H1 (cell line): ENCODE data around the gene ZBTB2. TPM values are rescaled to one million over a fixed set of nuclear protein-coding genes. Genes with fewer than 3 reads are reported as not detected.

ENCODE experiments used
- CTCF ChIA-PET: fragments of 300-600 bp; sonication (Branson Sonifier 250); formaldehyde crosslinking; loops from one replicate; lab custom pipeline; 2021; ENCODE audit not compliant: partially characterized antibody; lab: Charles Lee
- POLR2A ChIA-PET: fragments of 300-600 bp; sonication (Branson Sonifier 250); formaldehyde crosslinking; loops from one replicate; lab custom pipeline; 2021; ENCODE audit warnings: inconsistent platforms; ENCODE audit not compliant: partially characterized antibody; lab: Charles Lee
- DNase-seq, 2 experiments: peaks; one replicate each; pipeline versions ENCODE4 v3.0.0 to v3.0.0-alpha.2; 2010 to 2022; ENCODE audit warnings: low spot score in 2 of 2, low read depth in 1 of 2, mixed read lengths in 1 of 2
- FAIRE-seq: peaks from 2 replicates; lab custom pipeline; 2011; peaks lifted over from hg19 to GRCh38; lab: Jason Lieb, UNC
- H2AFZ ChIP-seq: 2 replicates; pipeline ENCODE4 v1.8.1; 2012; ENCODE audit warnings: low read length, inconsistent platforms
- H2AK5ac ChIP-seq: 2 replicates; pipeline ENCODE4 v1.6.1; 2013; ENCODE audit warnings: low read depth, low read length
- H2BK120ac ChIP-seq: replicated peaks from 2 replicates; pipeline ENCODE3; 2013; ENCODE audit warnings: low read depth, low read length, inconsistent platforms
- H2BK12ac ChIP-seq: 2 replicates; pipeline ENCODE4 v1.6.1; 2013; ENCODE audit warnings: low read depth, low read length
- H2BK15ac ChIP-seq: 2 replicates; pipeline ENCODE4 v1.6.1; 2013; ENCODE audit warnings: low read length
- H2BK20ac ChIP-seq: 2 replicates; pipeline ENCODE4 v1.6.1; 2013; ENCODE audit warnings: low read length
- H2BK5ac ChIP-seq: 2 replicates; pipeline ENCODE4 v1.6.1; 2013; ENCODE audit warnings: low read depth, low read length
- H3K14ac ChIP-seq: 2 replicates; pipeline ENCODE4 v1.6.1; 2013; ENCODE audit warnings: inconsistent platforms; ENCODE audit not compliant: insufficient read length
- H3K18ac ChIP-seq: 2 replicates; pipeline ENCODE4 v1.6.1; 2013; ENCODE audit warnings: low read length; ENCODE audit errors: extremely low read depth
- H3K23ac ChIP-seq: 2 replicates; pipeline ENCODE4 v1.6.1; 2013; ENCODE audit warnings: inconsistent platforms; ENCODE audit not compliant: insufficient read length
- H3K23me2 ChIP-seq: 2 replicates; pipeline ENCODE4 v1.6.1; 2013; ENCODE audit warnings: low read depth, low read length
- H3K27ac ChIP-seq: 2 replicates; pipeline ENCODE4 v1.6.1; 2011; ENCODE audit warnings: low read depth, low read length, inconsistent platforms
- H3K27me3 ChIP-seq, 4 experiments: replicated peaks in 1 of 4; 1 replicate in 1 of 4; 2 replicates in 3 of 4; pipeline versions ENCODE4 v1.6.1 to v1.8.1; 2011 to 2013; ENCODE audit warnings: low read length in 3 of 4, mild to moderate bottlenecking in 3 of 4, inconsistent platforms in 2 of 4, mixed read lengths in 2 of 4, moderate library complexity in 1 of 4; ENCODE audit not compliant: control insufficient read depth in 3 of 4, insufficient read depth in 3 of 4; ENCODE audit errors: extremely low read depth in 1 of 4
- H3K36me3 ChIP-seq, 4 experiments: 2 replicates each; pipeline versions ENCODE4 v1.6.1 to v1.8.1; 2011 to 2013; ENCODE audit warnings: mild to moderate bottlenecking in 4 of 4, low read length in 3 of 4, moderate library complexity in 2 of 4, control low read depth in 1 of 4, inconsistent platforms in 1 of 4; ENCODE audit not compliant: insufficient read depth in 4 of 4, control insufficient read depth in 2 of 4
- H3K4ac ChIP-seq: replicated peaks from 2 replicates; pipeline ENCODE3; 2013; ENCODE audit warnings: low read length, low read depth, mixed read lengths, inconsistent platforms; ENCODE audit not compliant: insufficient read length
- H3K4me1 ChIP-seq, 4 experiments: replicated peaks in 1 of 4; 1 replicate in 1 of 4; 2 replicates in 3 of 4; pipeline versions ENCODE4 v1.6.1 to v1.8.1; 2011 to 2013; ENCODE audit warnings: low read length in 3 of 4, inconsistent platforms in 2 of 4, mixed read lengths in 1 of 4; ENCODE audit not compliant: insufficient read depth in 4 of 4, control insufficient read depth in 3 of 4
- H3K4me2 ChIP-seq, 2 experiments: 2 replicates each; pipeline versions ENCODE4 v1.6.1 to v1.8.1; 2011 to 2013; ENCODE audit warnings: low read depth in 2 of 2, low read length in 2 of 2, control low read depth in 1 of 2, inconsistent platforms in 1 of 2, mild to moderate bottlenecking in 1 of 2; ENCODE audit not compliant: insufficient read depth in 1 of 2
- H3K4me3 ChIP-seq, 4 experiments: fragments of 200-600, 300-600 bp in 1 of 4; sonication (generic), shearing (Covaris generic), sonication (Bioruptor Twin) in 1 of 4; 2 replicates each; pipeline versions ENCODE4 v1.5.1 to v1.8.1; 2011 to 2016; ENCODE audit warnings: low read length in 4 of 4, low read depth in 3 of 4, control low read depth in 2 of 4, inconsistent platforms in 2 of 4, mild to moderate bottlenecking in 2 of 4, mixed read lengths in 1 of 4, moderate library complexity in 1 of 4; ENCODE audit not compliant: insufficient read depth in 2 of 4; ENCODE audit errors: extremely low read depth in 1 of 4
- H3K56ac ChIP-seq: replicated peaks from 2 replicates; pipeline ENCODE3; 2013; ENCODE audit warnings: low read depth, mild to moderate bottlenecking, mixed read lengths, low read length, inconsistent platforms; ENCODE audit not compliant: insufficient read length
- H3K79me1 ChIP-seq: 2 replicates; pipeline ENCODE4 v1.6.1; 2013; ENCODE audit warnings: low read depth, low read length, control low read depth
- H3K79me2 ChIP-seq, 2 experiments: 2 replicates each; pipeline versions ENCODE4 v1.6.1 to v1.8.1; 2012 to 2013; ENCODE audit warnings: low read length in 2 of 2, mild to moderate bottlenecking in 2 of 2, inconsistent platforms in 1 of 2; ENCODE audit not compliant: insufficient read depth in 2 of 2, control insufficient read depth in 1 of 2
- H3K9ac ChIP-seq, 4 experiments: replicated peaks in 1 of 4; 1 replicate in 1 of 4; 2 replicates in 3 of 4; pipeline versions ENCODE4 v1.6.1 to v1.8.1; 2011 to 2013; ENCODE audit warnings: low read depth in 3 of 4, low read length in 3 of 4, control low read depth in 2 of 4, mild to moderate bottlenecking in 2 of 4, moderate library complexity in 2 of 4, inconsistent platforms in 1 of 4; ENCODE audit errors: extremely low read depth in 1 of 4
- H3K9me3 ChIP-seq, 2 experiments: 2 replicates each; pipeline versions ENCODE4 v1.6.1 to v1.8.1; 2012 to 2013; ENCODE audit warnings: mild to moderate bottlenecking in 2 of 2, moderate library complexity in 2 of 2, control low read depth in 1 of 2, inconsistent platforms in 1 of 2, low read depth in 1 of 2, low read length in 1 of 2, mixed read lengths in 1 of 2; ENCODE audit not compliant: insufficient read depth in 2 of 2
- H4K20me1 ChIP-seq, 2 experiments: replicated peaks in 1 of 2; 2 replicates each; pipeline versions ENCODE3 to v1.8.1; 2011 to 2013; ENCODE audit warnings: inconsistent platforms in 2 of 2, low read length in 2 of 2, mild to moderate bottlenecking in 1 of 2; ENCODE audit not compliant: insufficient read depth in 2 of 2, control insufficient read depth in 1 of 2
- H4K5ac ChIP-seq: 2 replicates; pipeline ENCODE4 v1.6.1; 2013; ENCODE audit warnings: low read length, low read depth, mixed read lengths, inconsistent platforms; ENCODE audit not compliant: insufficient read length
- H4K8ac ChIP-seq: 2 replicates; pipeline ENCODE4 v1.8.0; 2013; ENCODE audit warnings: mild to moderate bottlenecking, moderate library complexity, low read length, inconsistent platforms; ENCODE audit not compliant: insufficient read depth; ENCODE audit errors: extremely low read depth
- H4K91ac ChIP-seq: replicated peaks from 2 replicates; pipeline ENCODE3; 2013; ENCODE audit warnings: low read length, mixed read lengths, inconsistent platforms; ENCODE audit not compliant: insufficient read length
- BCL11A ChIP-seq, 2 experiments: IDR thresholded peaks; one replicate each; pipeline ENCODE4 v1.6.1; 2011; ENCODE audit warnings: low read depth in 2 of 2, low read length in 2 of 2, mild to moderate bottlenecking in 2 of 2
- CREB1 ChIP-seq: IDR thresholded peaks from 2 replicates; pipeline ENCODE4 v1.6.1; 2012; ENCODE audit warnings: inconsistent platforms
- EP300 ChIP-seq, 2 experiments: IDR thresholded peaks; 1 replicate in 1 of 2; 2 replicates in 1 of 2; pipeline ENCODE4 v1.6.1; 2011 to 2012; ENCODE audit warnings: low read depth in 2 of 2, low read length in 2 of 2, mild to moderate bottlenecking in 2 of 2, borderline replicate concordance in 1 of 2, inconsistent platforms in 1 of 2, moderate library complexity in 1 of 2
- EZH2 ChIP-seq: fragments of 200-600 bp; sonication (generic); IDR thresholded peaks from 2 replicates; pipeline ENCODE4 v1.7.1; 2012; ENCODE audit warnings: low read depth, mild to moderate bottlenecking, moderate library complexity, low read length, inconsistent platforms; ENCODE audit not compliant: severe bottlenecking
- KDM1A ChIP-seq: fragments of 200-600, 300-600 bp; sonication (generic); IDR thresholded peaks from 2 replicates; pipeline ENCODE4 v1.7.1; 2016; ENCODE audit warnings: mild to moderate bottlenecking, low read length, borderline replicate concordance
- NANOG ChIP-seq: IDR thresholded peaks from 2 replicates; pipeline ENCODE4 v1.6.1; 2011; ENCODE audit warnings: low read length, low read depth, mild to moderate bottlenecking, inconsistent platforms; ENCODE audit not compliant: insufficient read depth, poor library complexity, severe bottlenecking
- PHF8 ChIP-seq: fragments of 200-600 bp; sonication (generic); conservative IDR thresholded peaks from 2 replicates; pipeline ENCODE4 v1.7.1; 2012; ENCODE audit warnings: low read depth, mild to moderate bottlenecking, inconsistent platforms, low read length, moderate library complexity
- POLR2A ChIP-seq, 2 experiments: IDR thresholded peaks; 1 replicate in 1 of 2; 2 replicates in 1 of 2; pipeline ENCODE4 v1.6.1; 2011; ENCODE audit warnings: low read depth in 2 of 2, low read length in 2 of 2, mild to moderate bottlenecking in 2 of 2; ENCODE audit errors: control extremely low read depth in 1 of 2
- POLR2AphosphoS5 ChIP-seq: IDR thresholded peaks from 2 replicates; pipeline ENCODE4 v1.6.1; 2011; ENCODE audit warnings: low read depth, low read length
- POU5F1 ChIP-seq: IDR thresholded peaks from 2 replicates; pipeline ENCODE4 v1.6.1; 2011; ENCODE audit warnings: low read depth, mild to moderate bottlenecking, low read length, moderate library complexity
- SRF ChIP-seq: IDR thresholded peaks from 2 replicates; pipeline ENCODE4 v1.6.1; 2011; ENCODE audit warnings: mild to moderate bottlenecking, low read depth, low read length, moderate library complexity
- SUZ12 ChIP-seq: fragments of 200-600 bp; sonication (generic); IDR thresholded peaks from 2 replicates; pipeline ENCODE4 v1.6.1; 2012; ENCODE audit warnings: mild to moderate bottlenecking, inconsistent platforms, low read length, moderate library complexity, mixed read lengths
- TCF12 ChIP-seq: IDR thresholded peaks from 2 replicates; pipeline ENCODE4 v1.6.1; 2011; ENCODE audit warnings: low read depth, mild to moderate bottlenecking, low read length
- WGBS, 2 experiments: shearing (Covaris generic) in 1 of 2; methylation state at CpG; one replicate each; pipeline versions ENCODE4 v1.1.6 to v1.1.7; 2013 to 2015; ENCODE audit warnings: low lambda C conversion rate in 2 of 2, mixed read lengths in 2 of 2, inconsistent platforms in 1 of 2, low coverage in 1 of 2, missing lambda C conversion rate in 1 of 2; ENCODE audit not compliant: insufficient replicate concordance in 2 of 2, insufficient coverage in 1 of 2, insufficient read length in 1 of 2; ENCODE audit errors: extremely low coverage in 1 of 2, missing lambda C conversion rate in 1 of 2; 5-methylcytosine and 5-hydroxymethylcytosine counted together
- polyA plus RNA-seq, 7 experiments: library from polyadenylated mRNA; depleted of rRNA in 3 of 7; stranded (reverse) in 5 of 7; unstranded in 2 of 7; fragments of >200 nt in 5 of 7; fragments of 200-250 nt in 2 of 7; gene quantifications; 1 replicate in 5 of 7; 2 replicates in 1 of 7; 4 replicates in 1 of 7; pipeline versions ENCODE4 v1.2.1 to v1.2.3, GENCODE V29; 2011 to 2013; ENCODE audit warnings: missing spikeins in 2 of 7, mixed read lengths in 2 of 7
- total RNA-seq: library from RNA; stranded (reverse); fragmentation: NEBNext Ultra II Directional; extraction: Animal tissue kit (Norgen Biotek cat#: 25700); gene quantifications from 2 replicates; pipeline ENCODE4 v1.2.1, GENCODE V29; 2021
- TF ChIP-seq, protein P1 (sequence below): IDR thresholded peaks from 2 replicates; pipeline ENCODE4 v1.6.1; 2012; ENCODE audit warnings: inconsistent platforms

The ZBTB2 gene
- total and polyA plus RNA-seq, 2 of the 8 experiments (the other 6 are each of a cell fraction or from before 2014, with no cell fraction given) = 16.1 to 23.7 TPM

DNA sequence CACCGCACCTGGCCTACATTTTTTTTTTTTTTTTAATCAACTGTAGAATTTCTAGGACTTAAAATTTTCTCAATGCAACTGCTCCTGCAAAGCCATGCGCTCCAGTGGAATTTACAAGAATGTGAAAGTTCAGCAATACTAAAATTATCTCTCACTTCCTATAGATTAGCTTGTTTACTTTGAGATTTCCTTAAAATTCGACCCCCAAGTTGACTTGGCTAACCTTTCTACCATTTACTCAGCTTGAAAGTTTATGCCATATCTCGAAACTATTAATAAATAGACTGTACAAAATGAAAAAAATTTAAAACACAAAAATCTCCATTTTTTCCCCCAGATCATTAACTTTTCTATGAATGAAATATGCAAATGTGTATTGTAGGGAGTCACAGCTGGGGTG lies 64.3 kb downstream of the ZBTB2 start:
- Histone ChIP-seq H3K36me3 (no peaks in the 10 kb centered on the region), H3K4me1 (peaks cover 0 to 3% (median 0%) of the 10 kb centered on the region in 4 experiments; a peak in 3 of 7 replicates), H2AK5ac (no peak overlapping the region), H3K9ac (no peak overlapping the region), H3K4me2 (no peak overlapping the region), H4K8ac (no peak overlapping the region), H2AFZ (no peak overlapping the region), H3K27me3 (peaks cover 0 to 6% (median 1%) of the 10 kb centered on the region in 4 experiments; a peak in 2 of 7 replicates), H3K9me3 (no peaks in the 10 kb centered on the region), H2BK120ac (no peak overlapping the region), H2BK5ac (no peak overlapping the region), H4K20me1 (peaks cover 0 to 1% of the 10 kb centered on the region in 2 experiments), H3K56ac (no peak overlapping the region), H3K23ac (no peak overlapping the region), H4K91ac (no peak overlapping the region), H3K79me1 (no peaks in the 10 kb centered on the region; the same call in 1 of the 2 replicates), H3K27ac (no peak overlapping the region), H4K5ac (no peak overlapping the region), H3K79me2 (no peaks in the 10 kb centered on the region; a peak in 1 of 4 replicates), H3K4ac (no peak overlapping the region), H2BK15ac (no peak overlapping the region), H2BK20ac (no peak overlapping the region), H3K23me2 (no peaks in the 10 kb centered on the region; the same call in 1 of the 2 replicates), H2BK12ac (no peak overlapping the region), H3K14ac (no peak overlapping the region), H3K4me3 (no peak overlapping the region), H3K18ac (no peak overlapping the region)
- FAIRE-seq (no peak), DNase-seq (no peak)
- CTCF ChIA-PET = interaction anchor here (1.1 to 8.7 kb wide), 5 partner anchors 9 to 435 kb away, joined by 4 to 133 read pairs (median 5); no protein-coding TSS in a partner anchor
- 92% methylated on average over 4 of the region's 4 CpGs; no CpG with 5 or more reads in 1 of the 2 experiments for WGBS, 2 experiments
- POLR2A ChIA-PET = no interaction called here
- TF ChIP-seq PHF8 (no peak), EZH2 (no peak), POLR2A (IDR thresholded peaks at IDR 0.05; ENCODE audit: control extremely low read depth in 1 of 2, low read depth in 2 of 2, low read length in 2 of 2) (no peak), NANOG (no peak), SUZ12 (no peak), KDM1A (no peak), CREB1 (no peak), EP300 (IDR thresholded peaks at IDR 0.05; ENCODE audit: borderline replicate concordance in 1 of 2, low read depth in 2 of 2, low read length in 2 of 2) (no peak), POLR2AphosphoS5 (no peak), POU5F1 (no peak), SRF (no peak), TCF12 (no peak), BCL11A (IDR thresholded peaks at IDR 0.05; ENCODE audit: low read depth in 2 of 2, low read length in 2 of 2) (no peak)
- TF ChIP-seq, protein P1, sequence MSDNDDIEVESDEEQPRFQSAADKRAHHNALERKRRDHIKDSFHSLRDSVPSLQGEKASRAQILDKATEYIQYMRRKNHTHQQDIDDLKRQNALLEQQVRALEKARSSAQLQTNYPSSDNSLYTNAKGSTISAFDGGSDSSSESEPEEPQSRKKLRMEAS = no peak
